ENCODE data around the gene TOGARAM2. TPM values are rescaled to one million over a fixed set of nuclear protein-coding genes. Genes with fewer than 3 reads are reported as not detected.

The TOGARAM2 gene
- total and polyA plus RNA-seq, 2 experiments from 2014 or later: 1.8 TPM

DNA sequence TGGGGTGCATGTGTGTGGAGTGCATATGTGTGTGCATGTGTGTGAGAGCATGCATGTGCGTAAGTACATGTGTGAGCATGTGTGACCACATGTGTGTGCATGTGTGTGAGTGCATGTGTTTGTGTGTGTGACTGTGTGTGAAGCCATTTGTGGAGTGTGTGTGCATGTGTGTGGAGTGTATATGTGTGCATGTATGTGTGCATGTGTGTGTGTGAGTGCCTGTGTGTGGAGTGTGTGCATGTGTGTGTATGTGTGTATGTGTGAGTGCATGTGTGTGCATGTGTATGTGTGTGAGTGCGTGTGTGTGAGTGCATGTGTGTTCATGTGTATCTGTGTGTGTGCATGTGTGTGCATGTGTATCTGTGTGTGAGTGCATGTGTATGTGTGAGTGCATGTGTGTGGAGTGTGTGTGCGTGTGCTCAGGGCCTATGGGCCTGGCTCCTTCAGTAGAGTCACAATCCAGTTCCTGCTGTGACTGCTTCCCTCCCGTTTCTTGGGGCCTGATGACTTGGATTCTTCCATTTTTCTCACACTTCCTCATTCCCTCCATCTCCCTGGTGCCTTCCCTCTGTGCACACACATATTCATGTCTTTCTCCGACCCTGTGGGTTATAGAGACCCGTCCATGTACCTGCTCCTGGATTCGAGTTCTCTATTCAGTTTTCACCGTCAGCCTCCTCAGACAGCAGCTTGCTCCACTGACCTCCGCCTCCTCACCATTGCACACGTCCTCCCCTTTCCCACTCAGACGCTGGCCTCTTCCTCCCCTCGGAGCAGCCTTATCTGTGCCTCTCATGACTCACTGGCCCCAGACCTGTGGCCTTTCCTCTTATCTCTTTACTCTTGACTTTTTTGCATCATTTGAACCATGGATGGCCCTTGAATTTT is 25.2 kb downstream of the TOGARAM2 start:
- no peak overlapping the region for H3K27ac Mint-ChIP-seq
- H3K9me3 Mint-ChIP-seq: no peaks in the 10 kb centered on the region
- Histone ChIP-seq H3K27ac (ENCODE audit: low read depth) (no peak overlapping the region), H3K9me2 (ENCODE audit: insufficient read depth) (no peaks in the 10 kb centered on the region), H3K4me3 (no peak overlapping the region), H4K20me1 (replicated peaks; ENCODE audit: insufficient read depth) (no peaks in the 10 kb centered on the region), H3F3A (replicated peaks; ENCODE audit: low read depth) (no peaks in the 10 kb centered on the region), H3K4me2 (no peak overlapping the region), H3K27me3 (ENCODE audit: insufficient read depth) (no peaks in the 10 kb centered on the region), H3K4me1 (ENCODE audit: insufficient read depth) (0 out of 2 replicates have a peak, but pooled peaks cover 4% of the 10 kb centered on the region), H3K36me3 (ENCODE audit: insufficient read depth) (no peaks in the 10 kb centered on the region), H3K79me2 (replicated peaks; ENCODE audit: insufficient read depth) (no peaks in the 10 kb centered on the region), H2AFZ (no peak overlapping the region)
- peaks cover 8% of the 10 kb centered on the region for H3K4me1 Mint-ChIP-seq
- ATAC-seq: no peak
- H3K36me3 Mint-ChIP-seq (ENCODE audit: low read depth): no peaks in the 10 kb centered on the region
- no peak for DNase-seq (ENCODE audit: low spot score)
- no peaks in the 10 kb centered on the region for H3K27me3 Mint-ChIP-seq (ENCODE audit: insufficient read depth, low read depth, poor library complexity)
- TF ChIP-seq, protein P1, sequence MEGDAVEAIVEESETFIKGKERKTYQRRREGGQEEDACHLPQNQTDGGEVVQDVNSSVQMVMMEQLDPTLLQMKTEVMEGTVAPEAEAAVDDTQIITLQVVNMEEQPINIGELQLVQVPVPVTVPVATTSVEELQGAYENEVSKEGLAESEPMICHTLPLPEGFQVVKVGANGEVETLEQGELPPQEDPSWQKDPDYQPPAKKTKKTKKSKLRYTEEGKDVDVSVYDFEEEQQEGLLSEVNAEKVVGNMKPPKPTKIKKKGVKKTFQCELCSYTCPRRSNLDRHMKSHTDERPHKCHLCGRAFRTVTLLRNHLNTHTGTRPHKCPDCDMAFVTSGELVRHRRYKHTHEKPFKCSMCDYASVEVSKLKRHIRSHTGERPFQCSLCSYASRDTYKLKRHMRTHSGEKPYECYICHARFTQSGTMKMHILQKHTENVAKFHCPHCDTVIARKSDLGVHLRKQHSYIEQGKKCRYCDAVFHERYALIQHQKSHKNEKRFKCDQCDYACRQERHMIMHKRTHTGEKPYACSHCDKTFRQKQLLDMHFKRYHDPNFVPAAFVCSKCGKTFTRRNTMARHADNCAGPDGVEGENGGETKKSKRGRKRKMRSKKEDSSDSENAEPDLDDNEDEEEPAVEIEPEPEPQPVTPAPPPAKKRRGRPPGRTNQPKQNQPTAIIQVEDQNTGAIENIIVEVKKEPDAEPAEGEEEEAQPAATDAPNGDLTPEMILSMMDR (conservative IDR thresholded peaks at IDR 0.05; ENCODE audit: low read depth in 2 of 2): no peak
- TF ChIP-seq JUNB (IDR thresholded peaks at IDR 0.05; ENCODE audit: unreplicated experiment): no peak
- TF ChIP-seq, protein P2, sequence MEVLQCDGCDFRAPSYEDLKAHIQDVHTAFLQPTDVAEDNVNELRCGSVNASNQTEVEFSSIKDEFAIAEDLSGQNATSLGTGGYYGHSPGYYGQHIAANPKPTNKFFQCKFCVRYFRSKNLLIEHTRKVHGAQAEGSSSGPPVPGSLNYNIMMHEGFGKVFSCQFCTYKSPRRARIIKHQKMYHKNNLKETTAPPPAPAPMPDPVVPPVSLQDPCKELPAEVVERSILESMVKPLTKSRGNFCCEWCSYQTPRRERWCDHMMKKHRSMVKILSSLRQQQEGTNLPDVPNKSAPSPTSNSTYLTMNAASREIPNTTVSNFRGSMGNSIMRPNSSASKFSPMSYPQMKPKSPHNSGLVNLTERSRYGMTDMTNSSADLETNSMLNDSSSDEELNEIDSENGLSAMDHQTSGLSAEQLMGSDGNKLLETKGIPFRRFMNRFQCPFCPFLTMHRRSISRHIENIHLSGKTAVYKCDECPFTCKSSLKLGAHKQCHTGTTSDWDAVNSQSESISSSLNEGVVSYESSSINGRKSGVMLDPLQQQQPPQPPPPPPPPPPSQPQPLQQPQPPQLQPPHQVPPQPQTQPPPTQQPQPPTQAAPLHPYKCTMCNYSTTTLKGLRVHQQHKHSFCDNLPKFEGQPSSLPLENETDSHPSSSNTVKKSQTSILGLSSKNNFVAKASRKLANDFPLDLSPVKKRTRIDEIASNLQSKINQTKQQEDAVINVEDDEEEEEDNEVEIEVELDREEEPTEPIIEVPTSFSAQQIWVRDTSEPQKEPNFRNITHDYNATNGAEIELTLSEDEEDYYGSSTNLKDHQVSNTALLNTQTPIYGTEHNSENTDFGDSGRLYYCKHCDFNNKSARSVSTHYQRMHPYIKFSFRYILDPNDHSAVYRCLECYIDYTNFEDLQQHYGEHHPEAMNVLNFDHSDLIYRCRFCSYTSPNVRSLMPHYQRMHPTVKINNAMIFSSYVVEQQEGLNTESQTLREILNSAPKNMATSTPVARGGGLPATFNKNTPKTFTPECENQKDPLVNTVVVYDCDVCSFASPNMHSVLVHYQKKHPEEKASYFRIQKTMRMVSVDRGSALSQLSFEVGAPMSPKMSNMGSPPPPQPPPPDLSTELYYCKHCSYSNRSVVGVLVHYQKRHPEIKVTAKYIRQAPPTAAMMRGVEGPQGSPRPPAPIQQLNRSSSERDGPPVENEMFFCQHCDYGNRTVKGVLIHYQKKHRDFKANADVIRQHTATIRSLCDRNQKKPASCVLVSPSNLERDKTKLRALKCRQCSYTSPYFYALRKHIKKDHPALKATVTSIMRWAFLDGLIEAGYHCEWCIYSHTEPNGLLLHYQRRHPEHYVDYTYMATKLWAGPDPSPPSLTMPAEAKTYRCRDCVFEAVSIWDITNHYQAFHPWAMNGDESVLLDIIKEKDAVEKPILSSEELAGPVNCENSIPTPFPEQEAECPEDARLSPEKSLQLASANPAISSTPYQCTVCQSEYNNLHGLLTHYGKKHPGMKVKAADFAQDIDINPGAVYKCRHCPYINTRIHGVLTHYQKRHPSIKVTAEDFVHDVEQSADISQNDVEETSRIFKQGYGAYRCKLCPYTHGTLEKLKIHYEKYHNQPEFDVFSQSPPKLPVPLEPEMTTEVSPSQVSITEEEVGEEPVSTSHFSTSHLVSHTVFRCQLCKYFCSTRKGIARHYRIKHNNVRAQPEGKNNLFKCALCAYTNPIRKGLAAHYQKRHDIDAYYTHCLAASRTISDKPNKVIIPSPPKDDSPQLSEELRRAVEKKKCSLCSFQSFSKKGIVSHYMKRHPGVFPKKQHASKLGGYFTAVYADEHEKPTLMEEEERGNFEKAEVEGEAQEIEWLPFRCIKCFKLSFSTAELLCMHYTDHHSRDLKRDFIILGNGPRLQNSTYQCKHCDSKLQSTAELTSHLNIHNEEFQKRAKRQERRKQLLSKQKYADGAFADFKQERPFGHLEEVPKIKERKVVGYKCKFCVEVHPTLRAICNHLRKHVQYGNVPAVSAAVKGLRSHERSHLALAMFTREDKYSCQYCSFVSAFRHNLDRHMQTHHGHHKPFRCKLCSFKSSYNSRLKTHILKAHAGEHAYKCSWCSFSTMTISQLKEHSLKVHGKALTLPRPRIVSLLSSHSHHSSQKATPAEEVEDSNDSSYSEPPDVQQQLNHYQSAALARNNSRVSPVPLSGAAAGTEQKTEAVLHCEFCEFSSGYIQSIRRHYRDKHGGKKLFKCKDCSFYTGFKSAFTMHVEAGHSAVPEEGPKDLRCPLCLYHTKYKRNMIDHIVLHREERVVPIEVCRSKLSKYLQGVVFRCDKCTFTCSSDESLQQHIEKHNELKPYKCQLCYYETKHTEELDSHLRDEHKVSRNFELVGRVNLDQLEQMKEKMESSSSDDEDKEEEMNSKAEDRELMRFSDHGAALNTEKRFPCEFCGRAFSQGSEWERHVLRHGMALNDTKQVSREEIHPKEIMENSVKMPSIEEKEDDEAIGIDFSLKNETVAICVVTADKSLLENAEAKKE (CRISPR knock-in tag; IDR thresholded peaks at IDR 0.05): no peak
- TF ChIP-seq ETS1 (IDR thresholded peaks at IDR 0.05): no peak
- no peak overlapping the region for H3K4me3 Mint-ChIP-seq

Measured in GM23338 (cell line).